PC-3 (cell line): ENCODE results near the gene ENDOG.

Experiments used
- CTCF ChIP-seq: fragments of 300-600 bp; sonication (generic); conservative IDR thresholded peaks from 2 replicates; pipeline ENCODE4 v1.5.1; 2017; ENCODE audit warnings: antibody characterized with exemption, low read depth, mild to moderate bottlenecking, low read length
- EZH2 ChIP-seq: fragments of 300-600 bp; sonication (generic); IDR thresholded peaks from one replicate; pipeline ENCODE4 v1.6.1; 2017; ENCODE audit warnings: antibody characterized with exemption, mild to moderate bottlenecking, low read length; ENCODE audit not compliant: unreplicated experiment
- EZH2phosphoT487 ChIP-seq: fragments of 300-600 bp; sonication (generic); IDR thresholded peaks from 2 replicates; pipeline ENCODE4 v1.6.1; 2018; ENCODE audit warnings: mild to moderate bottlenecking, antibody characterized with exemption, low read length, borderline replicate concordance

GRCh38 chr9:128773049-128773448, 45.3 kb upstream of the ENDOG start:
- TF ChIP-seq CTCF (no peak), EZH2phosphoT487 (no peak), EZH2 (no peak)
